ENCODE results near the gene SNX8.
A peak's percentile ranks its signal among the peaks of the same experiment; 100 is the strongest.
"Not testable (repeated sequence)": the region's sequence is repeated elsewhere in the genome, so short reads cannot be mapped to it uniquely, and the experiment has no call there.

Gene SNX8

GRCh38 chr7:2302743-2303397 is 11.4 kb downstream of the SNX8 start:
- DNase-seq; H3K27ac ChIP-seq (ENCODE audit: insufficient read depth in 1 of 2, low read depth in 1 of 2, low read length in 2 of 2, poor library complexity in 1 of 2, severe bottlenecking in 2 of 2); H3K9me3 ChIP-seq (ENCODE audit: control extremely low read depth in 1 of 5, control insufficient read depth in 4 of 5, insufficient read depth in 2 of 5, low read depth in 1 of 5, low read length in 4 of 5); H3K4me3 ChIP-seq (ENCODE audit: control insufficient read depth in 1 of 7, extremely low read depth in 1 of 7, insufficient read depth in 4 of 7, low read depth in 2 of 7, low read length in 6 of 7); CTCF ChIA-PET; H3K36me3 ChIP-seq (ENCODE audit: control insufficient read depth in 4 of 4, insufficient read depth in 4 of 4, low read length in 3 of 4); POLR2A ChIA-PET; H3K27me3 ChIP-seq (replicated peaks in 2 of 5; ENCODE audit: control insufficient read depth in 4 of 5, insufficient read depth in 5 of 5, low read length in 4 of 5): not testable (repeated sequence)
- H3K4me1 ChIP-seq (ENCODE audit: control extremely low read depth in 1 of 4, control insufficient read depth in 4 of 4, insufficient read depth in 4 of 4, low read length in 3 of 4) = peaks cover 6 to 38% (median 29%) of the 10 kb centered on the region in 4 experiments
- 100% methylated on average over 8 of the region's 55 CpGs for WGBS (ENCODE audit: insufficient coverage)

- H3K4me1 ChIP-seq (ENCODE audit: control extremely low read depth in 1 of 4, control insufficient read depth in 4 of 4, insufficient read depth in 4 of 4, low read length in 3 of 4) = peaks cover 6 to 34% (median 26%) of the 10 kb centered on the region in 4 experiments
- ChIA-PET CTCF (no interaction called here), POLR2A (interaction anchor here (0.5 kb wide), 1 partner anchor 18 kb away, joined by 3 read pairs; no protein-coding TSS in a partner anchor)
- WGBS (ENCODE audit: insufficient coverage) = 98% methylated on average over 6 of the region's 6 CpGs
- H3K27ac ChIP-seq (ENCODE audit: insufficient read depth in 1 of 2, low read depth in 1 of 2, low read length in 2 of 2, poor library complexity in 1 of 2, severe bottlenecking in 2 of 2) = no peak overlapping the region
- H3K27me3 ChIP-seq (replicated peaks in 2 of 5; ENCODE audit: control insufficient read depth in 4 of 5, insufficient read depth in 5 of 5, low read length in 4 of 5) = no peaks in the 10 kb centered on the region
- H3K36me3 ChIP-seq (ENCODE audit: control insufficient read depth in 4 of 4, insufficient read depth in 4 of 4, low read length in 3 of 4) = no peaks in the 10 kb centered on the region
- no peak for DNase-seq
- no peak overlapping the region for H3K4me3 ChIP-seq (ENCODE audit: control insufficient read depth in 1 of 7, extremely low read depth in 1 of 7, insufficient read depth in 4 of 7, low read depth in 2 of 7, low read length in 6 of 7)
- no peaks in the 10 kb centered on the region for H3K9me3 ChIP-seq (ENCODE audit: control extremely low read depth in 1 of 5, control insufficient read depth in 4 of 5, insufficient read depth in 2 of 5, low read depth in 1 of 5, low read length in 4 of 5)
These were observed 12.8 kb downstream of the SNX8 start for GRCh38 chr7:2301511-2301863.

GRCh38 chr7:2299870-2300512 is 14.2 kb downstream of the SNX8 start:
- H3K27me3 ChIP-seq (replicated peaks in 2 of 5; ENCODE audit: control insufficient read depth in 4 of 5, insufficient read depth in 5 of 5, low read length in 4 of 5) = no peaks in the 10 kb centered on the region
- POLR2A ChIA-PET = interaction anchor here (0.6 kb wide), 1 partner anchor 1090 kb away, joined by 4 read pairs; no protein-coding TSS in a partner anchor
- H3K9me3 ChIP-seq (ENCODE audit: control extremely low read depth in 1 of 5, control insufficient read depth in 4 of 5, insufficient read depth in 2 of 5, low read depth in 1 of 5, low read length in 4 of 5) = no peaks in the 10 kb centered on the region
- CTCF ChIA-PET = no interaction called here
- WGBS (ENCODE audit: insufficient coverage) = 13% methylated on average over 9 of the region's 9 CpGs
- peak overlapping the region in 5 of 7 experiments; percentile 4 to 55 (median 13) for H3K4me3 ChIP-seq (ENCODE audit: control insufficient read depth in 1 of 7, extremely low read depth in 1 of 7, insufficient read depth in 4 of 7, low read depth in 2 of 7, low read length in 6 of 7)
- peak in 2 of 3 donors; percentile 25 to 44 for DNase-seq
- H3K27ac ChIP-seq (ENCODE audit: insufficient read depth in 1 of 2, low read depth in 1 of 2, low read length in 2 of 2, poor library complexity in 1 of 2, severe bottlenecking in 2 of 2) = peak overlapping the region in 1 of 2 experiments; percentile 26
- H3K36me3 ChIP-seq (ENCODE audit: control insufficient read depth in 4 of 4, insufficient read depth in 4 of 4, low read length in 3 of 4) = no peaks in the 10 kb centered on the region
- H3K4me1 ChIP-seq (ENCODE audit: control extremely low read depth in 1 of 4, control insufficient read depth in 4 of 4, insufficient read depth in 4 of 4, low read length in 3 of 4) = peaks cover 6 to 34% (median 24%) of the 10 kb centered on the region in 4 experiments

GRCh38 chr7:2299131-2299829 is 15.0 kb downstream of the SNX8 start:
- H3K27me3 ChIP-seq (replicated peaks in 2 of 5; ENCODE audit: control insufficient read depth in 4 of 5, insufficient read depth in 5 of 5, low read length in 4 of 5) = no peaks in the 10 kb centered on the region
- peak; percentile 23 to 52 (median 26) for DNase-seq
- ChIA-PET POLR2A (no interaction called here), CTCF (no interaction called here)
- H3K9me3 ChIP-seq (ENCODE audit: control extremely low read depth in 1 of 5, control insufficient read depth in 4 of 5, insufficient read depth in 2 of 5, low read depth in 1 of 5, low read length in 4 of 5) = no peaks in the 10 kb centered on the region
- H3K36me3 ChIP-seq (ENCODE audit: control insufficient read depth in 4 of 4, insufficient read depth in 4 of 4, low read length in 3 of 4) = no peaks in the 10 kb centered on the region
- peaks cover 6 to 28% (median 17%) of the 10 kb centered on the region in 4 experiments for H3K4me1 ChIP-seq (ENCODE audit: control extremely low read depth in 1 of 4, control insufficient read depth in 4 of 4, insufficient read depth in 4 of 4, low read length in 3 of 4)
- H3K27ac ChIP-seq (ENCODE audit: insufficient read depth in 1 of 2, low read depth in 1 of 2, low read length in 2 of 2, poor library complexity in 1 of 2, severe bottlenecking in 2 of 2) = no peak overlapping the region
- WGBS (ENCODE audit: insufficient coverage) = 67% methylated on average over 8 of the region's 18 CpGs
- peak overlapping the region in 2 of 7 experiments; percentile 13 to 55 for H3K4me3 ChIP-seq (ENCODE audit: control insufficient read depth in 1 of 7, extremely low read depth in 1 of 7, insufficient read depth in 4 of 7, low read depth in 2 of 7, low read length in 6 of 7)

- no peak overlapping the region for H3K27ac ChIP-seq (ENCODE audit: insufficient read depth in 1 of 2, low read depth in 1 of 2, low read length in 2 of 2, poor library complexity in 1 of 2, severe bottlenecking in 2 of 2)
- H3K27me3 ChIP-seq (replicated peaks in 2 of 5; ENCODE audit: control insufficient read depth in 4 of 5, insufficient read depth in 5 of 5, low read length in 4 of 5) = no peaks in the 10 kb centered on the region
- H3K36me3 ChIP-seq (ENCODE audit: control insufficient read depth in 4 of 4, insufficient read depth in 4 of 4, low read length in 3 of 4) = peaks cover 0 to 2% (median 0%) of the 10 kb centered on the region in 4 experiments
- no CpG with 5 or more reads among the region's 6 CpGs for WGBS (ENCODE audit: insufficient coverage)
- ChIA-PET CTCF (no interaction called here), POLR2A (no interaction called here)
- no peak overlapping the region for H3K4me3 ChIP-seq (ENCODE audit: control insufficient read depth in 1 of 7, extremely low read depth in 1 of 7, insufficient read depth in 4 of 7, low read depth in 2 of 7, low read length in 6 of 7)
- no peak for DNase-seq
- no peaks in the 10 kb centered on the region for H3K9me3 ChIP-seq (ENCODE audit: control extremely low read depth in 1 of 5, control insufficient read depth in 4 of 5, insufficient read depth in 2 of 5, low read depth in 1 of 5, low read length in 4 of 5)
- H3K4me1 ChIP-seq (ENCODE audit: control extremely low read depth in 1 of 4, control insufficient read depth in 4 of 4, insufficient read depth in 4 of 4, low read length in 3 of 4) = peaks cover 6 to 28% (median 17%) of the 10 kb centered on the region in 4 experiments
These were observed 17.4 kb downstream of the SNX8 start for GRCh38 chr7:2296832-2297231.

GRCh38 chr7:2295936-2296620 is 18.2 kb downstream of the SNX8 start:
- no peak overlapping the region for H3K4me3 ChIP-seq (ENCODE audit: control insufficient read depth in 1 of 7, extremely low read depth in 1 of 7, insufficient read depth in 4 of 7, low read depth in 2 of 7, low read length in 6 of 7)
- H3K9me3 ChIP-seq (ENCODE audit: control extremely low read depth in 1 of 5, control insufficient read depth in 4 of 5, insufficient read depth in 2 of 5, low read depth in 1 of 5, low read length in 4 of 5) = no peaks in the 10 kb centered on the region
- POLR2A ChIA-PET = no interaction called here
- peaks cover 6 to 22% (median 15%) of the 10 kb centered on the region in 4 experiments for H3K4me1 ChIP-seq (ENCODE audit: control extremely low read depth in 1 of 4, control insufficient read depth in 4 of 4, insufficient read depth in 4 of 4, low read length in 3 of 4)
- WGBS (ENCODE audit: insufficient coverage) = 93% methylated on average over 3 of the region's 6 CpGs
- H3K27ac ChIP-seq (ENCODE audit: insufficient read depth in 1 of 2, low read depth in 1 of 2, low read length in 2 of 2, poor library complexity in 1 of 2, severe bottlenecking in 2 of 2) = no peak overlapping the region
- CTCF ChIA-PET = no interaction called here
- H3K36me3 ChIP-seq (ENCODE audit: control insufficient read depth in 4 of 4, insufficient read depth in 4 of 4, low read length in 3 of 4) = peaks cover 0 to 2% (median 0%) of the 10 kb centered on the region in 4 experiments
- no peaks in the 10 kb centered on the region for H3K27me3 ChIP-seq (replicated peaks in 2 of 5; ENCODE audit: control insufficient read depth in 4 of 5, insufficient read depth in 5 of 5, low read length in 4 of 5)
- no peak for DNase-seq

All from common myeloid progenitor, CD34-positive (primary cell).